ENCODE results near the gene ERC1. TPM values are rescaled to one million over a fixed set of nuclear protein-coding genes. Genes with fewer than 3 reads are reported as not detected.

The ERC1 gene
- total RNA-seq, 1 experiment from 2014 or later, result 55.1 TPM

GRCh38 chr12:1069846-1070245 is 78.8 kb downstream of the ERC1 start:
- no peak for DNase-seq (ENCODE audit: unreplicated experiment)
- ChIA-PET POLR2A (interaction anchor here (0.9 to 1.0 kb wide), 2 partner anchors 56 to 78 kb away, joined by 3 to 5 read pairs; no protein-coding TSS in a partner anchor), CTCF (interaction anchor here (0.8 to 1.0 kb wide), 2 partner anchors 62 to 516 kb away, joined by 3 read pairs; no protein-coding TSS in a partner anchor)
- H3K36me3 Mint-ChIP-seq (ENCODE audit: insufficient read depth, unreplicated experiment), result no peaks in the 10 kb centered on the region
- no TSS peak for BruUV-seq (replicated peaks)
- no peak for TF ChIP-seq CTCF (IDR thresholded peaks at IDR 0.05; ENCODE audit: unreplicated experiment)
- H3K4me3 Mint-ChIP-seq (ENCODE audit: unreplicated experiment), result no peak overlapping the region
- H3K27ac Mint-ChIP-seq (ENCODE audit: low read depth, unreplicated experiment), result no peak overlapping the region
- peaks cover 7% of the 10 kb centered on the region for H3K9me3 Mint-ChIP-seq (ENCODE audit: unreplicated experiment)
- H3K27me3 Mint-ChIP-seq (ENCODE audit: insufficient read depth, unreplicated experiment), result no peaks in the 10 kb centered on the region
- intact Hi-C loops (cut with micrococcal nuclease), result no loop called here
- no peaks in the 10 kb centered on the region for H3K4me1 Mint-ChIP-seq (ENCODE audit: insufficient read depth, unreplicated experiment)

GRCh38 chr12:1071182-1071581 is 80.2 kb downstream of the ERC1 start:
- Mint-ChIP-seq H3K9me3 (ENCODE audit: unreplicated experiment) (no peaks in the 10 kb centered on the region), H3K4me1 (ENCODE audit: insufficient read depth, unreplicated experiment) (no peaks in the 10 kb centered on the region), H3K4me3 (ENCODE audit: unreplicated experiment) (no peak overlapping the region), H3K36me3 (ENCODE audit: insufficient read depth, unreplicated experiment) (no peaks in the 10 kb centered on the region), H3K27me3 (ENCODE audit: insufficient read depth, unreplicated experiment) (no peaks in the 10 kb centered on the region), H3K27ac (ENCODE audit: low read depth, unreplicated experiment) (no peak overlapping the region)
- no peak for TF ChIP-seq CTCF (IDR thresholded peaks at IDR 0.05; ENCODE audit: unreplicated experiment)
- intact Hi-C loops (cut with micrococcal nuclease), result no loop called here
- no TSS peak for BruUV-seq (replicated peaks)
- POLR2A ChIA-PET, result no interaction called here
- CTCF ChIA-PET, result no interaction called here
- no peak for DNase-seq (ENCODE audit: unreplicated experiment)

DNA sequence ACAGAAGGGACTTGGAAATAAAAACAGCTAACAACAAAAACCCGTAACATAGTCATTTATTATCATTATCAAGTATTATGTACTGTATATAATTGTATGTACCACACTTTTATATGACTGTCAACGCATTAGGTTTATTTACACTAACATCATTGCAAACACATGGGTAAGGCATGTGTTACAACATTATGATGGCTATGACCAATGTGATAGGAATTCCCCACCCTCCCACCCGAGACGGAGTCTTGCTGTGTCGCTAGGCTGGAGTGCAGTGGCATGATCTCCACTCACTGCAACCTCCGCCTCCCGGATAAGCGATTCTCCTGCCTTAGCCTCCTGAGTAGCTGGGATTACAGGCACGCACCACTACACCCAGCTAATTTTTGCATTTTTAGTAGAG is 82.6 kb downstream of the ERC1 start:
- no peak for TF ChIP-seq CTCF (IDR thresholded peaks at IDR 0.05; ENCODE audit: unreplicated experiment)
- ChIA-PET POLR2A (no interaction called here), CTCF (interaction anchor here (0.5 to 1.1 kb wide), 2 partner anchors 19 to 509 kb away, joined by 4 to 5 read pairs; no protein-coding TSS in a partner anchor)
- no peaks in the 10 kb centered on the region for H3K27me3 Mint-ChIP-seq (ENCODE audit: insufficient read depth, unreplicated experiment)
- BruUV-seq (replicated peaks), result no TSS peak
- no peak overlapping the region for H3K27ac Mint-ChIP-seq (ENCODE audit: low read depth, unreplicated experiment)
- no peaks in the 10 kb centered on the region for H3K9me3 Mint-ChIP-seq (ENCODE audit: unreplicated experiment)
- no peak overlapping the region for H3K4me3 Mint-ChIP-seq (ENCODE audit: unreplicated experiment)
- intact Hi-C loops (cut with micrococcal nuclease), result no loop called here
- no peaks in the 10 kb centered on the region for H3K4me1 Mint-ChIP-seq (ENCODE audit: insufficient read depth, unreplicated experiment)
- no peak for DNase-seq (ENCODE audit: unreplicated experiment)
- H3K36me3 Mint-ChIP-seq (ENCODE audit: insufficient read depth, unreplicated experiment), result peaks cover 4% of the 10 kb centered on the region

DNA sequence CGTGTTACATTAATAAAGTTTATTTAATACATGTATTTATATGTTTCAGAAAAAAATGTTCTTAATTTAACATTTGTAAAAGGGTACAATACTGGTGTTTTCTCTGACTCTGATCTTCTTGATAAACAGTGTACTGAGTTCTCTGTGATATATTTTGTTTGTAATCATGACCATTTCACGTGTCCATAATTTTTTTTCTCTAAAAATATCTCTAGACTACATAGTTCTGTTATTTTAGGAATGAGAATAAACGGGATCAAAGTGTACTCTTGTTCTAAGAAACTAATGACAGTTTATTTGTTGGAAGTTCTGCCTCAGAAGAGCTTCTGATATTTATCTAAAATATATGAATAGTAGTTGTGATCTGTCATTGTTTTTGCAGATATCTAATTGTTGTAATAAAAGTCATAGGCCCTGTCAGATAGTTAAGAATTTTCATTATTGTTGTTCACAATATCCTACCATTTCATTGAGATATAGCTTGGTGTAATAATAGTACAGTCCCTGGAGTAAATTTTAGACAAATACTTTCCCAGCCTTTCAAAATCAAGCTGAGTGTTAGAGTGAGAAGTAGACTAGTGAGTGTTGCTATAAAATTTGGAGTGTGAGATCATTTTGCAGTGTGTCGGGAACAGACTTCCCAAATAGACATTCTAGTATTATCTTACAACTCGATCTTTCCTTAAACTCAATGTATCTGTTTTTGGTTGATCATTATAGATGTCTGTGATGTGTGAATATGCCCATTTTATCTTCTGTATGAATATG is 86.2 kb downstream of the ERC1 start:
- no peak for DNase-seq (ENCODE audit: unreplicated experiment)
- no peaks in the 10 kb centered on the region for H3K4me1 Mint-ChIP-seq (ENCODE audit: insufficient read depth, unreplicated experiment)
- intact Hi-C loops (cut with micrococcal nuclease), result no loop called here
- no peak overlapping the region for H3K4me3 Mint-ChIP-seq (ENCODE audit: unreplicated experiment)
- no TSS peak for BruUV-seq (replicated peaks)
- POLR2A ChIA-PET, result interaction anchor here (0.6 to 1.5 kb wide), 4 partner anchors 9 to 163 kb away, joined by 3 to 6 read pairs (median 4); partner anchors contain the start of gene ERC1
- CTCF ChIA-PET, result interaction anchor here (0.5 to 4.5 kb wide), 5 partner anchors 15 to 506 kb away, joined by 3 to 21 read pairs (median 4); no protein-coding TSS in a partner anchor
- H3K36me3 Mint-ChIP-seq (ENCODE audit: insufficient read depth, unreplicated experiment), result peaks cover 4% of the 10 kb centered on the region
- H3K27ac Mint-ChIP-seq (ENCODE audit: low read depth, unreplicated experiment), result no peak overlapping the region
- no peaks in the 10 kb centered on the region for H3K27me3 Mint-ChIP-seq (ENCODE audit: insufficient read depth, unreplicated experiment)
- TF ChIP-seq CTCF (IDR thresholded peaks at IDR 0.05; ENCODE audit: unreplicated experiment), result no peak
- H3K9me3 Mint-ChIP-seq (ENCODE audit: unreplicated experiment), result no peaks in the 10 kb centered on the region
